Cerebellar cortex (tissue), 1 donor: ENCODE data around the gene SIVA1.

ENCODE experiments used
- DNase-seq: peaks from one replicate; pipeline ENCODE4 v3.0.0-alpha.2; 2015; ENCODE audit warnings: low spot score

The SIVA1 gene

GRCh38 chr14:104771918-104772706, 19.2 kb downstream of the SIVA1 start:
- DNase-seq = no peak

GRCh38 chr14:104772707-104773504, 20.0 kb downstream of the SIVA1 start:
- DNase-seq = no peak

DNA sequence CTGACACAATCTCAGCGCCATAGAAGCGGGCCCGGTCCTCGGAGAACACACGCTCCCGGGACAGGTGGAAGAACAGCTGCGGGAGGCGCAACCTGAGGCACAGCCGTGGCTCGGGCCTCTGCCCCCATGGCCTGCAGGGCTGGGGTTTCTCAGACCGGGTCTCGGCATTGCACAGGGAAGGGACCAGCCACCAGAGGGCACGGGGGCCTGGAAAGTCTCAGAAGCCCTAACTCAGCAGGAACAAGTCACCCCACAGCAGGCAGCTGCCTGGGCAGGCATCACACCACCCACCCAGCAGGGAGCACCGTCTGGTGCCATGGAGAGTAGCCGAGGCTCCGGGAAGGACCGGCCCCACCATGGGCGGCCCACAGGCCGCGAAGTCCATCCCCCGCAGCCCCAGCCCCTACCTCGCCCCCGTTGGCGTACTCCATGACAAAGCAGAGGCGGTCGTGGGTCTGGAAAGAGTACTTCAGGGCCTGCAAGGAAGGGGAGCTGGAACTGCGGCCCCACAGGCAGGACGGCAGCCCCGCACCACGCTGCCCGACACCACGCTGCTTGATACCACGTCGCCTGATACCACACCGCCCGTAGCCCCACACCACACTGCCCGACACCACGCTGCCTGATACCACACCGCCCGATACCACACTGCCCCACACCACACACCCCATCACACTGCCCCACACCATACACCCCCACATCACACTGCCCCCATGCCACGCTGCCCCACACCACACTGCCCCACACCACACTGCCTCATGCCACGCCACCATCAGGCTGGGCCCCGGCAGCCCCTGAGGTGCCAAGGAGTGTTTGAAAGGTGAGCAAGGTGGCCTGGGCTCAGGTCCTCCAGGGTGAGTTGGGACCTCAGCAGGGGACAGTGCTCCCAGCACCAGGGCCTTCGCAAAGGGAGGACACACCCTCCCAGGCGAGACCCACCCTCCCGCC, 20.8 kb downstream of the SIVA1 start:
- DNase-seq = no peak

DNA sequence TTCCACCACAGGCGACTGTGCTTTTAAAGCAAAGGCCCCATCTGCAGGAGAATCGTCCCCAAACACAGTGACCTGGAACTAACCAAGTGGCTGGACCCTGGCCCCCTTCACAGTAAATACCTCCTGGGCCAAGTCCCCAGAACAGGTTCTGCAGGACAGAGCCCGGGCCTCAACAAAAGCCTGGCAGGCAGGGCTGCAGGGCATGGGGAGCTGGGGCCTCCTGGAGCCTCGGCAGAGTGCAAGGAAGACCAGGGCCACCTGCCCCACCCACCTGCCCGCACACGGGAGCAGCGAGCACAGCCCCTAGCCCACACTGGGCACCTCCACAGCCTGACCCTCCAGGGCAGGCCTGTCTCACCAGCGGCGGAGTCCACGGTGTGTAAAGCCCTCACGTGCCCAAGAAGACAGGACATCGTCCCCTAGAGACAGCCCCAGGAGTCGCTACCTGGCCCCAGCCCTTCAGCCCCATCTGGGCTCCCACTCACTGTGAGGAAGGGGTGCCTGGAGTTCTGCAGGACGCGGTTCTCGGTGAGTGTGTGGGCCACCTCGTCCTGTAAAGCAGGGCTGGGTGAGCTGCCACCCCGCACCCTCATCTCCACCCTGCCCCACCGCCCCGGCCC, 21.6 kb downstream of the SIVA1 start:
- no peak for DNase-seq

- DNase-seq = no peak
Measured at GRCh38 chr14:104775073-104775489, 22.1 kb downstream of the SIVA1 start.

- no peak for DNase-seq
Measured at GRCh38 chr14:104776481-104776880, 23.5 kb downstream of the SIVA1 start.

GRCh38 chr14:104776961-104777807, 24.2 kb downstream of the SIVA1 start:
- no peak for DNase-seq

DNA sequence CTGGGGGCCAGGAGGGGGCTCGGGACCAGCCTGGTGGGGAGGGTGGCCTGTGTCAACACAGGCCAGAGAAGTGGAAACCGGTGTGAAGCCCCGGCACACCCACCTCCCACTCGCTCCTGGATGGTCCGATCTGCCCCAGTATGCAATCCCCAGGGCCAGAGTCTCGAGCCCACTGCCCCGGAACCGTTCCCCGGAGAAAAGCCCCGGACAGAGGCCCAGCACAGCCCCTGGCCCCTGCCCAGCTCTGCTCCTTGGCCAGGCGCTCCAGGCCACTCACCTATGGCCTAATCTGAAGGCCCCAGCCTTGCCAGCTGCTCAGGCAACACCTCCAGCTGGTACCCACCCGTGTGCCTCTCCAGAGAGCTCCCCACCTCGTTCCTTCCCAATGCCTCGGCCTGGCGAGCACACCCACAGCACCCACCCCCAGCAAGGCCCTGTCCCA, 24.9 kb downstream of the SIVA1 start:
- no peak for DNase-seq

- DNase-seq = no peak
Measured at GRCh38 chr14:104778694-104779331, 25.9 kb downstream of the SIVA1 start.

DNA sequence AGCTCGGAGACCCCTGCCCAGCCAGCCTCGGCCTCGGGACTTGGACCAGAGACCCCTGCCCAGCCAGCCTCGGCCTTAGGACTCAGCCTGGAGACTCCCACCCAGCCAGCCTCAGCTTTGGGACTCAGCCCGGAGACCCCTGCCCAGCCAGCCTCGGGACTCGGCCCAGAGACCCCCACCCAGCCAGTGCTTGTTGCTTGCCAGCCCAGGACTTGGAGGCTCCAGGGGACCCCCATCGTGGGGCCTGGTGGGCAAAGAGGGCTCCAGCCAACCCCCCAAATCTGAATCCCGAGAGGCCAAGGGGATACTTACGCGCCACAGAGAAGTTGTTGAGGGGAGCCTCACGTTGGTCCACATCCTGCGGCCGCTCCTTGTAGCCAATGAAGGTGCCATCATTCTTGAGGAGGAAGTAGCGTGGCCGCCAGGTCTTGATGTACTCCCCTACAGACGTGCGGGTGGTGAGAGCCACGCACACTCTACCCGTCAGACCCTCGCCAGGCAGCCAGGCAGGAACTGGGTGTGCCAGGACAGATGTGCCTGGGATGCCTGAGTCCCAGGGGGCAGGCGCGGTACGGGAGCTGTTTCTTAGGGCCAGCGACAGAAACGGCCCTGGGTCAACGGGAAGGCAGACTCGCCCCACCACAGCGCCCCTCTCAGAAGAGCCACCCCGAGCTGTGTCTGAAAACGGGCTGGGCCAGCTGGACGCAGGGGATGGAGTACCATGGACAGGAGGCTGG, 27.0 kb downstream of the SIVA1 start:
- no peak for DNase-seq

- no peak for DNase-seq
Measured at GRCh38 chr14:104780513-104781030, 27.6 kb downstream of the SIVA1 start.

GRCh38 chr14:104781271-104782077, 28.5 kb downstream of the SIVA1 start:
- DNase-seq = no peak

GRCh38 chr14:104782086-104782807, 29.3 kb downstream of the SIVA1 start:
- no peak for DNase-seq

- DNase-seq = no peak
Measured at GRCh38 chr14:104782808-104783139, 29.8 kb downstream of the SIVA1 start.

DNA sequence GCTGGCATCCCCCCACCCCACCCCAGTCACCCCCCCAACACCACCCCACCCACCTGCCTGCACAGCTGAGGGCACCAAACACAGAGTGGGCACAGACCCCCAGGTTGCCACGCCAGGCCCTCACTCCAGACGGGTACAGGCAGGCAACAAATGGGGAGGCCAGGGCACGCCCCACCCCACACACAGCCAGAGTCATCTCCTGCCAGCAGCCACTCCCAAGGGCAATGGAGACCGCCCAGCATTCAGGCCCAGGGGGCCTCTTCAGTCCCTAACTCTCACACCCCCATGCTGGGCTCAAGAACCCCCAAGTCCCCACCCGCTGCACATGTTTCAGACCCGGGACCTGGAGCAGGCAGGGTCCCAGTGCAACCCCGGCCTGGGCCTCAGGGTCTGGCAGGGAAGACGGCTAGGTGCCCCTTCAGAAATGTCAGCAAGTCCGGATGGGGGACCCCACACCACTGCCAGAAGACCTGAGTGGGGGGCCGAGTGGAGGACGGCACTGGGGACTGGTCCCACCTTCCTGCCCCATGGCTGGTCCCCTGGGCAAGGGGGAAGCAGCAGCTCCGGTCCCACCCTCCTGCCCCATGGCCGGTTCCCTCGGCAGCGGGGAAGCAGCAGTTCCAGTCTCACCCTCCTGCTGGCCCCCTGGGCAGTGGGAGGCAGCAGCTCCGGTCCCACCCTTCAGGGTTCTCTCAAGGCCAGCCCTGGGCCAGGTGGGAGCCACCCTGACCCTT, 30.7 kb downstream of the SIVA1 start:
- DNase-seq = no peak

DNA sequence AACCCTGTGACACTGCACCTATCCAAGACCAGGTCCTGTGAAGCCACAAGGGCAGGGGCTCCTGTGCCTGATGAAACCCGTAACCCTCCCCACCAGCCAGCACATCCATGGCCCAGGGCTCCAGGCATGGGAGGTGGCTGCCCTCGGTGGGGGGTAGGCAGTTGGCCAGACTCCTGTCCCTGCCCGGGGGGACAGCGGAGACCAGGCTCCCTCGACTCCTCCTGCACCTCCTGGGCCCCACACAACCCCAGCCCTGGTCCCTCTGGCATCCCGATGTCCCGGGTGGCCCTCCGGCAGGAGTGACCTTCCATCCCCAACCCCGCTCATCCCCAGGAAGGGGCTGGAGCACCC, 31.2 kb downstream of the SIVA1 start:
- DNase-seq = no peak
